ENCODE data around the gene PON3.

The PON3 gene

DNA sequence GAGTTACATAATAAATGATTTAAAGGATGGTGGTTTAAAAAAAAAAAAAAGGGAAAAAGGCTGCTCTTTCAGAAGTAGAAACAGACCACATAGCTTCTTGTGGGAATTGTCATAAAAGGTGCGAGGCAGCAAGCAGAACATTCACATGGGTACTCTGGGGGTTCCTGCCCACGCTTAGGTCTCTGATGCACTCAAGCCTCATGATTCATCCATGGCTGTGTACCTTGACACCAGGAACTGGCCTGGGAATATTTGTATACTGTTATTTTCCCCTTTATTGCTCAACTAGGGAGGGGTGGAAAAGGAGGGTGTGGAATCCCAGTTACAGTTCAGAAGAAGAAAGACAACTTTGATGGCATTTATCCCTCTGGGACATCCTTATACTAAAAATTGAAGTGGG is 34.7 kb upstream of the PON3 start:
- no peaks in the 10 kb centered on the region for H3K27me3 ChIP-seq (ENCODE audit: control insufficient read depth, insufficient read depth, low read length)
- no peak overlapping the region for H3K27ac ChIP-seq (ENCODE audit: low read length)

GRCh38 chr7:95429241-95429990 is 33.2 kb upstream of the PON3 start:
- no peak overlapping the region for H3K4me3 ChIP-seq (ENCODE audit: low read length)
- H3K9ac ChIP-seq (ENCODE audit: low read length) = no peak overlapping the region
- no peak overlapping the region for H3K27ac ChIP-seq (ENCODE audit: low read length)
- peaks cover 16% of the 10 kb centered on the region for H3K4me1 ChIP-seq (ENCODE audit: control insufficient read depth, low read depth, low read length)
- no peaks in the 10 kb centered on the region for H3K9me3 ChIP-seq (ENCODE audit: control insufficient read depth, low read depth, low read length)
- H3K27me3 ChIP-seq (ENCODE audit: control insufficient read depth, insufficient read depth, low read length) = no peaks in the 10 kb centered on the region
- no peaks in the 10 kb centered on the region for H3K36me3 ChIP-seq (ENCODE audit: control insufficient read depth, low read depth, low read length)

More for the DNA sequence above, 34.7 kb upstream of the PON3 start:
- no peaks in the 10 kb centered on the region for H3K9me3 ChIP-seq (ENCODE audit: control insufficient read depth, low read depth, low read length)
- no peaks in the 10 kb centered on the region for H3K36me3 ChIP-seq (ENCODE audit: control insufficient read depth, low read depth, low read length)
- H3K4me1 ChIP-seq (ENCODE audit: control insufficient read depth, low read depth, low read length) = peaks cover 23% of the 10 kb centered on the region
- H3K9ac ChIP-seq (ENCODE audit: low read length) = no peak overlapping the region
- H3K4me3 ChIP-seq (ENCODE audit: low read length) = no peak overlapping the region

GRCh38 chr7:95427914-95428516 is 31.8 kb upstream of the PON3 start:
- Histone ChIP-seq H3K9ac (ENCODE audit: low read length) (no peak overlapping the region), H3K4me1 (ENCODE audit: control insufficient read depth, low read depth, low read length) (peaks cover 16% of the 10 kb centered on the region), H3K9me3 (ENCODE audit: control insufficient read depth, low read depth, low read length) (no peaks in the 10 kb centered on the region), H3K27ac (ENCODE audit: low read length) (no peak overlapping the region), H3K36me3 (ENCODE audit: control insufficient read depth, low read depth, low read length) (no peaks in the 10 kb centered on the region), H3K27me3 (ENCODE audit: control insufficient read depth, insufficient read depth, low read length) (no peaks in the 10 kb centered on the region), H3K4me3 (ENCODE audit: low read length) (no peak overlapping the region)

GRCh38 chr7:95427166-95427565 is 31.0 kb upstream of the PON3 start:
- no peaks in the 10 kb centered on the region for H3K36me3 ChIP-seq (ENCODE audit: control insufficient read depth, low read depth, low read length)
- no peak overlapping the region for H3K9ac ChIP-seq (ENCODE audit: low read length)
- no peaks in the 10 kb centered on the region for H3K27me3 ChIP-seq (ENCODE audit: control insufficient read depth, insufficient read depth, low read length)
- no peak overlapping the region for H3K4me3 ChIP-seq (ENCODE audit: low read length)
- H3K4me1 ChIP-seq (ENCODE audit: control insufficient read depth, low read depth, low read length) = peaks cover 16% of the 10 kb centered on the region
- H3K9me3 ChIP-seq (ENCODE audit: control insufficient read depth, low read depth, low read length) = no peaks in the 10 kb centered on the region
- H3K27ac ChIP-seq (ENCODE audit: low read length) = no peak overlapping the region

DNA sequence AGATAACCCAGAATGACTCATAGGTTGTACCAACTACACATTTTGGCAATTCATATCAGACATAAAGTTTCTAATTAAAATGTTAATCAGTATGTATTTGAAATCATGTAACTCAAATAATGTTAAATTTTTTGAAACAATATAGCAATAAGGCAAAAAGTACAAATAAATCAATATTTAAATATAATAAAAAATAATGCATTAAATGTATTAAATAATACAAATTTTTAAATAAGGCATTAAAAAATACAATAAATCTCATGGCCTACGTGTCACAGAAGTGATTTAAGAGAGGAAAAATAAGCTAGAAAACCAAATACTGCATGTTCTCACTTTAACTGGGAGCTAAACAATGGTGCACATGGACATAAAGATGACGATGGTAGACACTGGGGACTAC is 29.5 kb upstream of the PON3 start:
- Histone ChIP-seq H3K27ac (ENCODE audit: low read length) (no peak overlapping the region), H3K4me1 (ENCODE audit: control insufficient read depth, low read depth, low read length) (peaks cover 21% of the 10 kb centered on the region), H3K4me3 (ENCODE audit: low read length) (no peak overlapping the region), H3K36me3 (ENCODE audit: control insufficient read depth, low read depth, low read length) (no peaks in the 10 kb centered on the region), H3K27me3 (ENCODE audit: control insufficient read depth, insufficient read depth, low read length) (no peaks in the 10 kb centered on the region), H3K9me3 (ENCODE audit: control insufficient read depth, low read depth, low read length) (no peaks in the 10 kb centered on the region), H3K9ac (ENCODE audit: low read length) (no peak overlapping the region)

DNA sequence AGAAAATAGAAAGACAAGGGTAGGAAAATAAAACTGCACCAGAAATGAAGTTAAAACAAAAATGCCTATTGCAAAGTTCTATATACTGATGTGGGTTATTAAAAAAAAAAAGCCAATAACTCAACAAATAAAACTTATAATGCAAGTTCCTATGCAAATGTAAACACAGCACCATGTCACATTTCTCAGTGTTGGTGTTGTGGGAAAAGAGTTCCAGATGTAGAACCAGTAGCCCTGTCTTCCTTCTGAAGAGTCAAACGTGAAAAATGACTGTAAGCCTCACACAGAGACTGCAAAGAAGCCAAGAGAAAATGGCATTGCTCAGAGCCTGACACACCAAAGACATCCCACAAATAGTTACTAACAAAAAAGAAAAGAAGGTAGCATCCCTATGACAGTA is 28.5 kb upstream of the PON3 start:
- Histone ChIP-seq H3K9me3 (ENCODE audit: control insufficient read depth, low read depth, low read length) (no peaks in the 10 kb centered on the region), H3K4me3 (ENCODE audit: low read length) (no peak overlapping the region), H3K4me1 (ENCODE audit: control insufficient read depth, low read depth, low read length) (peaks cover 21% of the 10 kb centered on the region), H3K9ac (ENCODE audit: low read length) (no peak overlapping the region), H3K27ac (ENCODE audit: low read length) (no peak overlapping the region), H3K27me3 (ENCODE audit: control insufficient read depth, insufficient read depth, low read length) (no peaks in the 10 kb centered on the region), H3K36me3 (ENCODE audit: control insufficient read depth, low read depth, low read length) (no peaks in the 10 kb centered on the region)

DNA sequence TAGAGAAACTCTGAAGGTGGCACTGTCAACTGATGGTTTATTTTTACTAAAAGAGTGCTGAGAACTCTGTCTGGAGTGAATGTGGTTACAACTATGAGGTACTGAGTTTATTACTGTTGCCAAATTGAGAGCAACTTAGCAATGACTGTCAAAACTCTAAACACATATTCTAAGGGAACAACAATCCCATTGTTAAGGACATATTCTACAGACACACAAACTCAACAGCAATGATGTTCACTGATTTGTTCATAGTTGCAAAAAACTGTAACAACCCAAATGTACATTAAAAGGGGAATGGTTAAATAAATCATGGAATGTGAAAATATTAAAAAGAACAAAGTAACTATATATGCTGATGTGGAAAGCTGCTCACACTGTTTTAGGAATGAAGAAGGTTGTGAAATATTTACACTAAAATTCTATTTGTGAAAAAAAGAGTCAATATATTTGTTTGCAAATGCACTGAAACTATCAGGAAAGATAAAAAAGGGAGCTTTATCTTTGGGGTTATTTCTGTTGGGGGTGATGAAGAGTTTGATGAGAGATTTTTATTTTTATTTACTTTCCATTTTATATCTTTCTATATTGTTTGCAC is 25.8 kb upstream of the PON3 start:
- no peak overlapping the region for H3K4me3 ChIP-seq (ENCODE audit: low read length)
- no peaks in the 10 kb centered on the region for H3K9me3 ChIP-seq (ENCODE audit: control insufficient read depth, low read depth, low read length)
- no peaks in the 10 kb centered on the region for H3K27me3 ChIP-seq (ENCODE audit: control insufficient read depth, insufficient read depth, low read length)
- no peak overlapping the region for H3K27ac ChIP-seq (ENCODE audit: low read length)
- H3K36me3 ChIP-seq (ENCODE audit: control insufficient read depth, low read depth, low read length) = no peaks in the 10 kb centered on the region
- no peak overlapping the region for H3K9ac ChIP-seq (ENCODE audit: low read length)
- peaks cover 7% of the 10 kb centered on the region for H3K4me1 ChIP-seq (ENCODE audit: control insufficient read depth, low read depth, low read length)

- Histone ChIP-seq H3K4me1 (ENCODE audit: control insufficient read depth, low read depth, low read length) (peaks cover 5% of the 10 kb centered on the region), H3K4me3 (ENCODE audit: low read length) (no peak overlapping the region), H3K36me3 (ENCODE audit: control insufficient read depth, low read depth, low read length) (no peaks in the 10 kb centered on the region), H3K9ac (ENCODE audit: low read length) (no peak overlapping the region), H3K27ac (ENCODE audit: low read length) (no peak overlapping the region), H3K9me3 (ENCODE audit: control insufficient read depth, low read depth, low read length) (no peaks in the 10 kb centered on the region), H3K27me3 (ENCODE audit: control insufficient read depth, insufficient read depth, low read length) (no peaks in the 10 kb centered on the region)
Observed at GRCh38 chr7:95421000-95421846, 25.0 kb upstream of the PON3 start.

DNA sequence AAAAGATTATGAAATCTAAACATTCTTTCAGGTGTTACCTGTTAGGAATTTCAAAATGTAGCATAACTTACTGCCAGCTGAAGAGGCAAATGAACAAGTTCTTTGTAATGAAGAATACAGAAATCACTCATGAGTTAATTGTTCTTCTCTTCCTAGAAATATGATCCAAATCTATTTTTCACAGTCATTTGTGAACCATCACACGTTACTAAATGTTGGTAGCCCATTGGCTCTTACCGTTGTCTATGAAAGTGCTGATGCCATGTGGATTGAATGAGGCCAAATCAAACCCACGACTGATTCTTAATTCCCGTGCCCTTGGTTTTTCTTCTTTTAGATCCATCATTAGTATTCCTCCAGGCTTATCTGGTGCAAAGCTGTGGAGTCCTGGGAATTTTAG is 15.9 kb upstream of the PON3 start:
- H3K36me3 ChIP-seq (ENCODE audit: control insufficient read depth, low read depth, low read length) = peaks cover 19% of the 10 kb centered on the region
- H3K9me3 ChIP-seq (ENCODE audit: control insufficient read depth, low read depth, low read length) = no peaks in the 10 kb centered on the region
- H3K9ac ChIP-seq (ENCODE audit: low read length) = no peak overlapping the region
- no peak overlapping the region for H3K4me3 ChIP-seq (ENCODE audit: low read length)
- no peak overlapping the region for H3K27ac ChIP-seq (ENCODE audit: low read length)
- H3K27me3 ChIP-seq (ENCODE audit: control insufficient read depth, insufficient read depth, low read length) = no peaks in the 10 kb centered on the region
- H3K4me1 ChIP-seq (ENCODE audit: control insufficient read depth, low read depth, low read length) = no peaks in the 10 kb centered on the region

DNA sequence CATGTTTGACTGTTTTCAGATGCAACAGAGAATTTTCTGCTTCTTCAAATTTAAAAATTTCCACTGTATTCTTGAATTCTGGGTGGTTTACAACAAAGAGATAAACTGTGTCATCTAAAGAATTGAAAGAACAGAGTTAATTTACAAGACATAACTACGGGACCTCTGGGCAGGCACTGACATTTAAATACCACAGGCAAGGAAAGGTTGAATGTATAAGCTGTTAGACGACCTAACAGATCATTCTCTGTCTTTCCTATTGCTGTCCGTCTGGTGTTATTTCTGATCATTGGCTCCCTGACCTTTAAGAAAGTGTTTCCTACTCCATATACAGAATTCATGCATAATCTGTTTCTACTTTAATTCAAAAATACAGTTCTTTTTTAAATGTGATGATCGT is 15.5 kb upstream of the PON3 start:
- no peaks in the 10 kb centered on the region for H3K27me3 ChIP-seq (ENCODE audit: control insufficient read depth, insufficient read depth, low read length)
- no peak overlapping the region for H3K27ac ChIP-seq (ENCODE audit: low read length)
- no peak overlapping the region for H3K9ac ChIP-seq (ENCODE audit: low read length)
- no peaks in the 10 kb centered on the region for H3K4me1 ChIP-seq (ENCODE audit: control insufficient read depth, low read depth, low read length)
- H3K9me3 ChIP-seq (ENCODE audit: control insufficient read depth, low read depth, low read length) = no peaks in the 10 kb centered on the region
- H3K4me3 ChIP-seq (ENCODE audit: low read length) = no peak overlapping the region
- peaks cover 23% of the 10 kb centered on the region for H3K36me3 ChIP-seq (ENCODE audit: control insufficient read depth, low read depth, low read length)

GRCh38 chr7:95411036-95411435 is 14.9 kb upstream of the PON3 start:
- H3K4me3 ChIP-seq (ENCODE audit: low read length) = no peak overlapping the region
- H3K27ac ChIP-seq (ENCODE audit: low read length) = no peak overlapping the region
- H3K9me3 ChIP-seq (ENCODE audit: control insufficient read depth, low read depth, low read length) = no peaks in the 10 kb centered on the region
- no peaks in the 10 kb centered on the region for H3K27me3 ChIP-seq (ENCODE audit: control insufficient read depth, insufficient read depth, low read length)
- peaks cover 28% of the 10 kb centered on the region for H3K36me3 ChIP-seq (ENCODE audit: control insufficient read depth, low read depth, low read length)
- H3K9ac ChIP-seq (ENCODE audit: low read length) = no peak overlapping the region
- H3K4me1 ChIP-seq (ENCODE audit: control insufficient read depth, low read depth, low read length) = no peaks in the 10 kb centered on the region
